ENCODE results near the gene PLPP1.

The PLPP1 gene

DNA sequence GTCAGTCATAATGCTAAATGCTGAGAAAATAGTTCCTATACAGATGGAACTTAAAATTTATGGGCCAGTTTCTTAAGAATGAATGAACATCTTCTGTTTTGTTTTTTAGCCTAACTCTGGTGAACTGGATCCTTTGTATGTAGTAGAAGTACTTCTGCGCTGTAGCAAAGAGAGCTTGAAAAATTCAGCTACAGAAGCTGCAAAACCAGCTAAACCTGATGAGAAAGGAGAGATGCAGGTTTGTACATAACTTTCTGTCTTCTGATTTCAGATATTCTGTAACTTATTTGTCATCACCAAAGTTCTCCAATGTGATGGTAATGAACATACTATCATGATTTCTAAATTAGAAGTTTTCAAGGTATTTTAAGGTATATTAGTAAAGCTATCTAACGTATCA, 146.9 kb downstream of the PLPP1 start:
- in situ Hi-C loops (cut with MboI; ENCODE audit: low sequenced_read_pairs, unreplicated experiment), result no loop called here
- TF ChIP-seq, protein P1, sequence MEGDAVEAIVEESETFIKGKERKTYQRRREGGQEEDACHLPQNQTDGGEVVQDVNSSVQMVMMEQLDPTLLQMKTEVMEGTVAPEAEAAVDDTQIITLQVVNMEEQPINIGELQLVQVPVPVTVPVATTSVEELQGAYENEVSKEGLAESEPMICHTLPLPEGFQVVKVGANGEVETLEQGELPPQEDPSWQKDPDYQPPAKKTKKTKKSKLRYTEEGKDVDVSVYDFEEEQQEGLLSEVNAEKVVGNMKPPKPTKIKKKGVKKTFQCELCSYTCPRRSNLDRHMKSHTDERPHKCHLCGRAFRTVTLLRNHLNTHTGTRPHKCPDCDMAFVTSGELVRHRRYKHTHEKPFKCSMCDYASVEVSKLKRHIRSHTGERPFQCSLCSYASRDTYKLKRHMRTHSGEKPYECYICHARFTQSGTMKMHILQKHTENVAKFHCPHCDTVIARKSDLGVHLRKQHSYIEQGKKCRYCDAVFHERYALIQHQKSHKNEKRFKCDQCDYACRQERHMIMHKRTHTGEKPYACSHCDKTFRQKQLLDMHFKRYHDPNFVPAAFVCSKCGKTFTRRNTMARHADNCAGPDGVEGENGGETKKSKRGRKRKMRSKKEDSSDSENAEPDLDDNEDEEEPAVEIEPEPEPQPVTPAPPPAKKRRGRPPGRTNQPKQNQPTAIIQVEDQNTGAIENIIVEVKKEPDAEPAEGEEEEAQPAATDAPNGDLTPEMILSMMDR (IDR thresholded peaks at IDR 0.05; ENCODE audit: borderline replicate concordance, control extremely low read depth, extremely low read depth, insufficient read depth, missing control alignments), result no peak
- no peak for DNase-seq (ENCODE audit: low spot score)

DNA sequence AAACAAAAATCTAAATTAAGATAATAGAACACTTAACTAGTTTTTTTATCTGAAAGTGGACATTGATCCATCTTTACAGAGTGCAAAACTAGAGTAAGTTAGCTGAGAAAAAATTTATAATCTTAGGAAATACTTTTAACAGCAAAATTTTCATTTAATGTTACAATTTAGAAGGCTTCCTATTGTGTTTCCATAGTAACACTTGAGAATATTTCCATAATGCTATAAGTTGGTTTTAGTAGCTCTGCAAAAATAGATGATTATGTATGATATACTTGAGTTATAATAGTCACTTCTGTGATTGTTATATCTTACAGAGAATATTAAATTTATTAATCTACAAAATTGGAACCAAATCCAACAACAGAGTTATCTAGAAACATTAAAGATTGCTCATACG, 148.4 kb downstream of the PLPP1 start:
- DNase-seq (ENCODE audit: low spot score), result no peak
- in situ Hi-C loops (cut with MboI; ENCODE audit: low sequenced_read_pairs, unreplicated experiment), result no loop called here
- TF ChIP-seq, protein P1 (IDR thresholded peaks at IDR 0.05; ENCODE audit: borderline replicate concordance, control extremely low read depth, extremely low read depth, insufficient read depth, missing control alignments), result no peak

DNA sequence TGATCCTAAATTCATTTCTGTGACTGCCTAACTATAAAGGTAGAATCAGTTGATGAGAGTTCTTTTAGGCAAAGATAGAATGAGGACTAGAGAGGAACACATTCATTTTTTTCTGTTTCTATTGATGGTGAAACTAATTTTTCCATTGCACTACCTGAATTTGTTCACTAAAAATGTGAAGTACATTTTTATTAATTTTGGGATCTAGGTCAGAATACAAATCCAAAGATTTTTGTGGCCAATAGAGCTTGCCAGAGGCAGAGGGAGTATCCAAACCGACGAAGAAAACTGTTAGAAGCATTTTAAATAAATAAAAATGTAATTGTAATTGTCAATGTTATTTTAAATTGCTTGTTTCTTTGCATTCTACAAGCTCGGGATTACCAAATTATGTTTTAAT, 148.9 kb downstream of the PLPP1 start:
- TF ChIP-seq, protein P1 (IDR thresholded peaks at IDR 0.05; ENCODE audit: borderline replicate concordance, control extremely low read depth, extremely low read depth, insufficient read depth, missing control alignments), result no peak
- in situ Hi-C loops (cut with MboI; ENCODE audit: low sequenced_read_pairs, unreplicated experiment), result no loop called here
- no peak for DNase-seq (ENCODE audit: low spot score)

DNA sequence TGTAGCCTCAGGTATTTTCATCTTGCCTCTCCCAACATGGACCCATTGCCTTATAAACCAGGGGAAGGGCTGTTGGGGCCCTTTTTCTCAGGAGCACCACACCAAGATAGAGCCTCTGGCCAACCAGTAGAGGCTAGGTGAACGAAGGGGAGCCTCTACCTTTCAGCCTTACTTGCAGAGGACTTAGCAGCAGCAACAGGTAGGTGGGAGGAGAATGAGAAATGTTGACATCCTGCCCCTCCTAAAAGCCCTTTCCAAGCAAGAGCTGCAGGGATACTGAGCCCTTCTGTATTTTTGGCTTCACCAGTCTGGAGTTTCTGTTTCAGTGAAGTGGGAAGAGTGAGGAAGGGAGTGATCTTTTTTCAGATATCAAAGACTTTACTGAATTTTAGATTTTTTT, 149.5 kb downstream of the PLPP1 start:
- TF ChIP-seq, protein P1 (IDR thresholded peaks at IDR 0.05; ENCODE audit: borderline replicate concordance, control extremely low read depth, extremely low read depth, insufficient read depth, missing control alignments), result no peak
- in situ Hi-C loops (cut with MboI; ENCODE audit: low sequenced_read_pairs, unreplicated experiment), result no loop called here
- DNase-seq (ENCODE audit: low spot score), result no peak

DNA sequence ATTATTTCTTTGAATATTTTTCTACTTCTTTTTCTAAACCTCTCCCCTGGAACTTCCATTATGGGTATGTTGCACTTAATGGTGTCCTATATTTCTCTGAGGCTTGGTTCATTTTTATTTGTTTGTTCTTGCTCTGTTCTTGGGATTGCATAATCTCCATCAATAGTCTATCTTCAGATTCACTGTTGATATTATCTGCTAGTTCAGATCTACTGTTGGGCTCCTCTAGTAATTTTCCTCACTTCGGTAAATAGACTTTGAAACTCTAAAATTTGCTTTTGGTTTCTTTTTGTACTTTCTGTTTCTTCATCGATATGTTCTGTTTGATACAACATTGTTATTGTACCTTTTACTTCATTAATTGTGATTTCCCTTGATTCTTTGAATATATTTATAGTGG, 150.7 kb downstream of the PLPP1 start:
- DNase-seq (ENCODE audit: low spot score), result no peak
- TF ChIP-seq, protein P1 (IDR thresholded peaks at IDR 0.05; ENCODE audit: borderline replicate concordance, control extremely low read depth, extremely low read depth, insufficient read depth, missing control alignments), result no peak
- in situ Hi-C loops (cut with MboI; ENCODE audit: low sequenced_read_pairs, unreplicated experiment), result no loop called here

DNA sequence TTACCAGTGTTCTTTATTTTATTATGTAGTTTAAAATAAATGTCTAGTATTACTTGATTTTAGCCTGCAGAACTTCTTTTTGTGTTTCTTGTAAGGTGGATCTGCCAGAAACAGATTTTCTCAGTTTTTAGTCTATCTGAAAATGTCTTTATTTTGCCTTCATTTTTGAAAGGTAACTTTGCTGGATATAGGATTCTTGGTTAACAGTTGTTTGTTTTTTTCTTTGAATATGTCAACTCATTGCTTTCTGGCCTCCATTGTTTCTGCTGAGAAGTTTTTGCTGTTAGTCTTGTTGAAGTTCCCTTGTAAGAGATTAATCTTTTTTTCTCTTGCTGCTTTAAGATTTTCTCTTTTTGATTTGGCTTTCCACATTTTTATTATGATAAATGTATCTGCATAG, 151.5 kb downstream of the PLPP1 start:
- TF ChIP-seq, protein P1 (IDR thresholded peaks at IDR 0.05; ENCODE audit: borderline replicate concordance, control extremely low read depth, extremely low read depth, insufficient read depth, missing control alignments), result no peak
- in situ Hi-C loops (cut with MboI; ENCODE audit: low sequenced_read_pairs, unreplicated experiment), result no loop called here
- DNase-seq (ENCODE audit: low spot score), result no peak

DNA sequence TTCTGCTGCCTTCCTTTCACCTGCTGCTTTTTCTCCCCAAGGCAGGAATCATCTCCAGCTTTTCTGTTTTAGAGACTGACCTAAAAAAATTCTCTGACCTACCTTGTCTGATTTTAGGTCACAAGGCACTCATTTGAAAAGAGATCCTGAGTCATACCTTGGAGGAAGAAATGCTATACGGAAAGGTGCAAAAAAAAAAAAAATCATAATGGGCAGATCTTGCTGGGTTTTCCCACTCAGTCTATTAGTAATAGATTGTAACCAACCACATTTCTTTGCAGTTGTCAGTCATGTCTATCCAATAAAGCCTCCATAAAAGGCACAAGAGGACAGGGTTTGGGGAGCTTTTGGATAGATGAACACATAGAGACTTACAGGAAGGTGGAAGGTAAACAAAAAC, 157.0 kb downstream of the PLPP1 start:
- TF ChIP-seq, protein P1 (IDR thresholded peaks at IDR 0.05; ENCODE audit: borderline replicate concordance, control extremely low read depth, extremely low read depth, insufficient read depth, missing control alignments), result no peak
- in situ Hi-C loops (cut with MboI; ENCODE audit: low sequenced_read_pairs, unreplicated experiment), result no loop called here

More for the DNA sequence above, 157.0 kb downstream of the PLPP1 start:
- no peak for DNase-seq (ENCODE audit: low spot score)

Data from GM13976 (cell line).